Esophagus muscularis mucosa (tissue), 4 donors: ENCODE data around the gene TRAK1.

Experiments used
- EP300 ChIP-seq: sonication (generic); formaldehyde crosslinking; IDR thresholded peaks from one replicate; pipeline ENCODE4 v1.6.1; 2017; ENCODE audit warnings: antibody characterized with exemption
- POLR2A ChIP-seq: fragments of 450-650 bp; IDR thresholded peaks from one replicate; pipeline ENCODE4 v1.6.1; 2017; ENCODE audit warnings: antibody characterized with exemption, moderate library complexity, mild to moderate bottlenecking, low read depth
- POLR2AphosphoS5 ChIP-seq, 2 donors: sonication (generic); formaldehyde crosslinking; IDR thresholded peaks; one replicate each; pipeline ENCODE4 v1.6.1; 2017; ENCODE audit warnings: antibody characterized with exemption in 2 of 2
- TF ChIP-seq, protein P1 (sequence below), 3 experiments: fragments of 200-600 bp in 2 of 3; fragments of 450-650 bp in 1 of 3; sonication (generic) in 2 of 3; IDR thresholded peaks; one replicate each; pipeline ENCODE4 v1.5.1; 2017 to 2019; ENCODE audit warnings: antibody characterized with exemption in 3 of 3, mild to moderate bottlenecking in 2 of 3, moderate library complexity in 1 of 3

DNA sequence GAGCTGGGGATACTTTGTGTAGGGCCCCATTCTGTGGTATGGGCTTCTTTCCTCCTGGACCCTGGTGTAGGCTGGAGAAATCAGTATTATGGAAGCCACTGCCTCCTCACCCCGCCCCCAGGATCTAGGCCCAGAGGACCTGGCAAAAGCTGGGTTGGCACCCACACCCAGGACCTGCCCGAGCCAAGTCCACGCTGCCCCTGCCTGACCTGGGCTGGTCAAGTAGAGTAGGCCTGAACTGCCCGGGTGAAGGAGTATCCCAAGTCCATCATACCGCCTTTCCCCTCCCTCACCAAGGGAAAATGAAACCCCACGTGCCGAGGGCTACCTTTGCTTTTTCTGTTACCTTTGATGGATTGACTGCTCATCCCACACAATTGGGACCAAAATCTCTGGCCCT, 37.7 kb upstream of the TRAK1 start:
- TF ChIP-seq, protein P1, sequence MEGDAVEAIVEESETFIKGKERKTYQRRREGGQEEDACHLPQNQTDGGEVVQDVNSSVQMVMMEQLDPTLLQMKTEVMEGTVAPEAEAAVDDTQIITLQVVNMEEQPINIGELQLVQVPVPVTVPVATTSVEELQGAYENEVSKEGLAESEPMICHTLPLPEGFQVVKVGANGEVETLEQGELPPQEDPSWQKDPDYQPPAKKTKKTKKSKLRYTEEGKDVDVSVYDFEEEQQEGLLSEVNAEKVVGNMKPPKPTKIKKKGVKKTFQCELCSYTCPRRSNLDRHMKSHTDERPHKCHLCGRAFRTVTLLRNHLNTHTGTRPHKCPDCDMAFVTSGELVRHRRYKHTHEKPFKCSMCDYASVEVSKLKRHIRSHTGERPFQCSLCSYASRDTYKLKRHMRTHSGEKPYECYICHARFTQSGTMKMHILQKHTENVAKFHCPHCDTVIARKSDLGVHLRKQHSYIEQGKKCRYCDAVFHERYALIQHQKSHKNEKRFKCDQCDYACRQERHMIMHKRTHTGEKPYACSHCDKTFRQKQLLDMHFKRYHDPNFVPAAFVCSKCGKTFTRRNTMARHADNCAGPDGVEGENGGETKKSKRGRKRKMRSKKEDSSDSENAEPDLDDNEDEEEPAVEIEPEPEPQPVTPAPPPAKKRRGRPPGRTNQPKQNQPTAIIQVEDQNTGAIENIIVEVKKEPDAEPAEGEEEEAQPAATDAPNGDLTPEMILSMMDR (IDR thresholded peaks at IDR 0.05) = no peak
- TF ChIP-seq POLR2AphosphoS5 (IDR thresholded peaks at IDR 0.05) = no peak
- no peak for TF ChIP-seq POLR2A
- no peak for TF ChIP-seq EP300
